ENCODE results near the gene TRIP12.

GRCh38 chr2:229882583-229882982 lies 39.2 kb downstream of the TRIP12 start:
- TF ChIP-seq CTCF (IDR thresholded peaks at IDR 0.05) (no peak), POLR2A (IDR thresholded peaks at IDR 0.05) (no peak)
